OCI-M1 (cell line): ENCODE data around the gene TTC29.
"Not testable (repeated sequence)": the region's sequence is repeated elsewhere in the genome, so short reads cannot be mapped to it uniquely, and the experiment has no call there.

ENCODE experiments used
- DNase-seq: peaks from one replicate; lab custom pipeline; 2025; lab: John Stamatoyannopoulos, UW

Gene TTC29

GRCh38 chr4:146709956-146710355 is 235.7 kb downstream of the TTC29 start:
- no peak for DNase-seq

GRCh38 chr4:146699910-146700309 is 245.8 kb downstream of the TTC29 start:
- no peak for DNase-seq

- DNase-seq, result no peak
These were observed 270.7 kb downstream of the TTC29 start for GRCh38 chr4:146674829-146675570.

- not testable (repeated sequence) for DNase-seq
These were observed 281.7 kb downstream of the TTC29 start for GRCh38 chr4:146663968-146664311.

GRCh38 chr4:146661367-146661766 is 284.3 kb downstream of the TTC29 start:
- peak; percentile 31 for DNase-seq
